ENCODE measurements around the gene BEAN1. TPM values are rescaled to one million over a fixed set of nuclear protein-coding genes. Genes with fewer than 3 reads are reported as not detected.
"Not testable (repeated sequence)": the region's sequence is repeated elsewhere in the genome, so short reads cannot be mapped to it uniquely, and the experiment has no call there.

Gene BEAN1
- total and polyA plus RNA-seq, 7 donors: 0.01 to 0.08 TPM; not detected in 5

DNA sequence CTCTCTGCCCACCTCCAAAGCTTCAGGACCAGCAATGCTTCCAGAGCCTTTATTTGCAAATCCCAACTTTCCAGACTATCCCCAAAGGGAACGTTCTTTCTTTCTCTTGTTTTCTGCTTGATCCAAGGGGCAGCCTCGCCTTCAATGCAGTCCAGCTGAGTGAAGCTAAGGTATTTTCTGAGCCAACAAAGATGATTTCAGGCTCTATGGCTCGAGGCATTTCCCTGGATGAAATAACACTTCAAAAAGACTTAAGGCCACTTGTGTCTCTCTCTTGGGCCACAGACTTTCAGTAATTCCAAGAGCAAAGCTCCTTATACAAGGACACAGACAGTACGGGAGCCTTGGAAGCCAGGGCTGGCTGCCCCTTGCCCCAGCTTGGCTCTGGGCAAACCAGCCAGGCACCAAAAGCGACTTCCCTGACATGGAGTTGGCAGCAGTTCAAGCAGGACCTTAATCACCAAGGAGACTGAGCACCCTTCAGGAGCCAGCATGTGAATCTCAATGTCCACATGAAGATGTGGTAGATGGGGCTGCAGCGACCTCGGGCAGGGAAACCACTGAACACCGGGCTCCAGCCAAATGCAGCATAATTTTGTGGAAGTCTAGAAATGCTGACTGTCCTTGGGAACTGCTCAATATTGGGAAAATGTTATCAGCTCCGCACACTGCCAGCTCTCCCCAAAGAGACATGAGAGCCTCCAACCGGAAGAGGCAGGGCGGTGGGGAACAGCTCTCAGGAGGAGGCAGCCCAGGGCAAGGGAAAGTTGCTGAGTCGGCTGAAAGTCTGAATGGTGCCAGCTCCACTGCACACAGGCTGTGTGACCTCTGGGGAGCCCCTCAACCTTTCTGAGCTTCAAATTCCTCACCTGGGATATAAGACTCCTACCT is 83.9 kb downstream of the BEAN1 start:
- peak in 1 of 4 donors; percentile 34 for ATAC-seq
- Histone ChIP-seq H3K4me3 (no peak overlapping the region), H3K9me3 (no peaks in the 10 kb centered on the region), H3K4me1 (peaks cover 27% of the 10 kb centered on the region), H3K36me3 (ENCODE audit: insufficient read depth in 1 of 2, low read depth in 1 of 2) (peaks cover 0 to 71% of the 10 kb centered on the region in 2 donors), H3K27ac (no peak overlapping the region), H3K27me3 (ENCODE audit: insufficient read depth in 3 of 3, low read length in 2 of 3) (no peaks in the 10 kb centered on the region)
- intact Hi-C loops (cut with DNase I): no loop called here
- TF ChIP-seq, protein P1, sequence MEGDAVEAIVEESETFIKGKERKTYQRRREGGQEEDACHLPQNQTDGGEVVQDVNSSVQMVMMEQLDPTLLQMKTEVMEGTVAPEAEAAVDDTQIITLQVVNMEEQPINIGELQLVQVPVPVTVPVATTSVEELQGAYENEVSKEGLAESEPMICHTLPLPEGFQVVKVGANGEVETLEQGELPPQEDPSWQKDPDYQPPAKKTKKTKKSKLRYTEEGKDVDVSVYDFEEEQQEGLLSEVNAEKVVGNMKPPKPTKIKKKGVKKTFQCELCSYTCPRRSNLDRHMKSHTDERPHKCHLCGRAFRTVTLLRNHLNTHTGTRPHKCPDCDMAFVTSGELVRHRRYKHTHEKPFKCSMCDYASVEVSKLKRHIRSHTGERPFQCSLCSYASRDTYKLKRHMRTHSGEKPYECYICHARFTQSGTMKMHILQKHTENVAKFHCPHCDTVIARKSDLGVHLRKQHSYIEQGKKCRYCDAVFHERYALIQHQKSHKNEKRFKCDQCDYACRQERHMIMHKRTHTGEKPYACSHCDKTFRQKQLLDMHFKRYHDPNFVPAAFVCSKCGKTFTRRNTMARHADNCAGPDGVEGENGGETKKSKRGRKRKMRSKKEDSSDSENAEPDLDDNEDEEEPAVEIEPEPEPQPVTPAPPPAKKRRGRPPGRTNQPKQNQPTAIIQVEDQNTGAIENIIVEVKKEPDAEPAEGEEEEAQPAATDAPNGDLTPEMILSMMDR (IDR thresholded peaks at IDR 0.05): no peak
- DNase-seq: no peak
- 61 to 68% (median 63%) methylated on average over 12 of the region's 12 CpGs for WGBS, 3 donors

DNA sequence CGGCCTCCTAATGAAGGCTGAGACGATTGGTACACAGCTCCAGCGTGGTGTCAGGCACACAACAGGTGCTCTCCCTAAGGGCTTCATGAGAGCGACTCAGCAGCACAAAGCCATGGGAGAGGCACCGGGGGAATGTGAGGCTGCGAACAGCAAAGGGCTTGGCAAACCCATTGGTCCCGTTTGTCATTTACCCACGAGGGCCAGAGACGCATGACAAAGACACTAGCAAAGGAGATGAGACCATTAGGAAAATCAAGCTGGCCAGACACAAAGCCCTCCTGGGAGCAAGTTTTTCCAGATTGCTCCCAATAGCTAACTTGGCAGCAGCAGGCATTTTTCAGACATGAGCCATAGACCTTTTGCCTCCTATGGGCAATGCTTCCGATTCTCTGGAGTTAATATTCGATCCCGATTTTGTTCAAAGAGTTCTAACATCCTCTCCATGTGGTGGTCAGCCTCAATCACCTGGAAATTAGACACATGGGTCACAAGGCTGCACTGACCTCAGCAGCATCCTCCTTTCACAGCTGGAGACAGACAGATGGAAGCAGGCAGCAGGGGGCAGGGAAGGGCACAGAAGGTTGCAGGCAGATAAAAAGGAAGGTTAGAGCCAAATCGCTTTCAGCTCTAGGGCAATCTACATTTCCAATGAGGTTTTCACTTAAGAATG is 84.6 kb downstream of the BEAN1 start:
- H3K4me1 ChIP-seq: peaks cover 34% of the 10 kb centered on the region
- intact Hi-C loops (cut with DNase I): no loop called here
- H3K36me3 ChIP-seq (ENCODE audit: insufficient read depth in 1 of 2, low read depth in 1 of 2): peaks cover 0 to 71% of the 10 kb centered on the region in 2 donors
- H3K9me3 ChIP-seq: no peaks in the 10 kb centered on the region
- no peak for DNase-seq
- H3K4me3 ChIP-seq: no peak overlapping the region
- ATAC-seq: peak in 1 of 4 donors; percentile 16
- no peaks in the 10 kb centered on the region for H3K27me3 ChIP-seq (ENCODE audit: insufficient read depth in 3 of 3, low read length in 2 of 3)
- H3K27ac ChIP-seq: peak overlapping the region; percentile 7
- TF ChIP-seq, protein P1 (IDR thresholded peaks at IDR 0.05): no peak
- WGBS, 3 donors: 54 to 63% (median 58%) methylated on average over 13 of the region's 13 CpGs

DNA sequence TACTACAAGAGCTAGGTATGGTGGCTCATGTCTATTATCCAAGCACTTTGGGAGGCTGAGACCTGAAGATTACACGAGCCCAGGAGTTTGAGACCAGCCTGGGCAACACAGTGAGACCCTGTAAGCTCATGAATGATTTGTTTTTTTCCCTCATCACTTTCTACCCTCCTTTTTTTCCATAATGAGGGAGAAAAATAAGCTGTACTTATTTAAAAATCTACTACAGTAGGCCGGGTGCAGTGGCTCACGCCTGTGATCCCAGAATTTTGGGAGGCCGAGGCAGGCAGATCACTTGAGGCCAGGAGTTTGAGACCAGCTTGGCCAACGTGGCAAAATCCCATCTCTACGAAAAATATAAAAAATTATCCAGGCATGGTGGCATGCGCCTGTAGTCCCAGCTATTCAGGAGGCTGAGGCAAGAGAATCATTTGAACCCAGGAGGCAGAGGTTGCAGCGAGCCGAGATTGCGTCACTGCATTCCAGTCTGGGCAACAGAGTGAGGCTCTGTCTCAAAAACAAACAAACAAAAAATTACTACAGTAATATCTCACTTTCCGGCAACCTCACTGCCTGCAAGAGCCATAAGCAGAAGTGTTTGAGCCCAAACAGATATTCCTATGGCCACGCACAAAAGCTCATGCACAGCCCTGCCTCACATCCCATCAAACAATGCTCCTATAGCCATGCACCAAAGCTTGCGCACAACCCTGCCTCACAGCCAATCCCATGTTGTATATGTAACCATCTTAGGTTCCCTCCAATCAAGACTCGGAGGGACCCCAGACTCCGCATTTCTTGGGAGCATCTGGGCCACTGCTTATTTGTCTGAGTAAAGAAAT is 85.4 kb downstream of the BEAN1 start:
- no peaks in the 10 kb centered on the region for H3K27me3 ChIP-seq (ENCODE audit: insufficient read depth in 3 of 3, low read length in 2 of 3)
- no peaks in the 10 kb centered on the region for H3K9me3 ChIP-seq
- no peak for ATAC-seq
- peaks cover 39% of the 10 kb centered on the region for H3K4me1 ChIP-seq
- WGBS, 3 donors: 80 to 92% (median 87%) methylated on average over 15 of the region's 15 CpGs
- H3K4me3 ChIP-seq: no peak overlapping the region
- peaks cover 0 to 63% of the 10 kb centered on the region in 2 donors for H3K36me3 ChIP-seq (ENCODE audit: insufficient read depth in 1 of 2, low read depth in 1 of 2)
- TF ChIP-seq, protein P1 (IDR thresholded peaks at IDR 0.05): no peak
- no peak for DNase-seq
- peak overlapping the region; percentile 7 for H3K27ac ChIP-seq
- intact Hi-C loops (cut with DNase I): no loop called here

DNA sequence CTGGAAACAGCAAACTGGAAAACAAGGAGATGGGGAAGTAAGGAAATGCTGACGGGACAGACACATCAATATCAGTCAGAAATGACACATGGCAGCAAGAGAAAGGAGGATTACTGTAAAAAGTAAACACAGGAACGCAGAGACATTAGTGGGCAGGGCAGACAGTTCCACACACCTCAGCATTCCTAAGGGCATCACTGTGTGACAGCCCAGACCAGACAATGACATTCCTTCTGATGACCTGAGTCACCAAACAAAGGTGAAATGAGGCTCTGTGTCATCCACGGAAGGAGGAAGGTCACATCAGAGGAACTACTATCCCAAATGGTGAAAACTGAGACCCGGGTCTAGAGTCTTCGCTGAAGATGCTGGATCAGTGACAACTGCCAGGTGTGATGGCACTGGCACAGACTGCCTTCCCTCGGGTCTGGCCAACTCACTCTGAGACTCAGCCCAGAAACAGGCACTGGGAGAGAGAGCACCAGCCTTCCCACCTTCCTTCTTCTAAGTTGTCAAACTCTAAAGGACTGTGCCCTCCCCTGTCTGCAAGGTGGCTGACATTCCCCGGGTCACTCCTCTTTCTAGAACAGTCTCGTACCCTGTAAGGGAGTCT is 86.1 kb downstream of the BEAN1 start:
- peaks cover 47% of the 10 kb centered on the region for H3K4me1 ChIP-seq
- TF ChIP-seq, protein P1 (IDR thresholded peaks at IDR 0.05): no peak
- intact Hi-C loops (cut with DNase I): no loop called here
- H3K9me3 ChIP-seq: no peaks in the 10 kb centered on the region
- H3K36me3 ChIP-seq (ENCODE audit: insufficient read depth in 1 of 2, low read depth in 1 of 2): peaks cover 0 to 57% of the 10 kb centered on the region in 2 donors
- H3K27me3 ChIP-seq (ENCODE audit: insufficient read depth in 3 of 3, low read length in 2 of 3): no peaks in the 10 kb centered on the region
- H3K4me3 ChIP-seq: no peak overlapping the region
- WGBS, 3 donors: 58 to 62% (median 59%) methylated on average over 8 of the region's 8 CpGs
- DNase-seq (no peak), ATAC-seq (no peak)
- peak overlapping the region; percentile 53 for H3K27ac ChIP-seq

DNA sequence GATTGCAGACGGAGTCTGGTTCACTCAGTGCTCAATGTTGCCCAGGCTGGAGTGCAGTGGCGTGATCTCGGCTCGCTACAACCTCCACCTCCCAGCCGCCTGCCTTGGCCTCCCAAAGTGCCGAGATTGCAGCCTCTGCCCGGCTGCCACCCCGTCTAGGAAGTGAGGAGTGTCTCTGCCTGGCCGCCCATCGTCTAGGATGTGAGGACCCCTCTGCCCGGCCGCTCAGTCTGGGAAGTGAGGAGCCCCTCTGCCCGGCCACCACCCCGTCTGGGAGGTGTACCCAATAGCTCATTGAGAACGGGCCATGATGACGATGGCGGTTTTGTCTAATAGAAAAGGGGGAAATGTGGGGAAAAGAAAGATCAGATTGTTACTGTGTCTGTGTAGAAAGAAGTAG is 87.3 kb downstream of the BEAN1 start:
- intact Hi-C loops (cut with DNase I); H3K9me3 ChIP-seq; ATAC-seq; H3K27me3 ChIP-seq (ENCODE audit: insufficient read depth in 3 of 3, low read length in 2 of 3); H3K27ac ChIP-seq; DNase-seq; H3K4me3 ChIP-seq: not testable (repeated sequence)
- peaks cover 0 to 45% of the 10 kb centered on the region in 2 donors for H3K36me3 ChIP-seq (ENCODE audit: insufficient read depth in 1 of 2, low read depth in 1 of 2)
- WGBS, 3 donors: 97 to 98% (median 97%) methylated on average over 10 to 11 of the region's 17 CpGs
- H3K4me1 ChIP-seq: peaks cover 48% of the 10 kb centered on the region

DNA sequence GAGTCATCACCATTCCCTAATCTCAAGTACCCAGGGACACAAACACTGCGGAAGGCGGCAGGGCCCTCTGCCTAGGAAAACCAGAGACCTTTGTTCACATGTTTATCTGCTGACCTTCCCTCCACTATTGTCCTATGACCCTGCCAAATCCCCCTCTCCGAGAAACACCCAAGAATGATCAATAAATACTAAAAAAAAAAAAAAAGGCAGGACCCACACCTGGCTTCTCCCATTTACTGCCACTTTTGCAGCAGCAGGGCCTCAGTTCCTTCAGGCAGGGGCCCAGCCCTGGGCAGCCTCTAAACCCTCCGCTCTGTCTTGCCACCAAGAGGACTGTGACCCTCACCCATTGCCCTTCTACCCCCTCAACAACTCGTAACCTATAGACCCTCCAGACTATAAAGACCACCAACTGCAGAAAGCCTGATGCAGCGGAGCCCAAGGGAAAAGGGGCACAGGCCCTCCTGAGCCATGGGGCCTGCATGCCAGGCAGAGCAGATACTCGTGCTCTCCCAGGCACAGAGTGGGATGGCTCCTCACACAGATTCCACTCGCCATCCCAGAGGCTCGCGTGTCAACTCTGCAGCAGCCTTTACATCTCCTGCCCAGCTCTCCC is 88.0 kb downstream of the BEAN1 start:
- peak overlapping the region; percentile 99 for H3K27ac ChIP-seq
- DNase-seq; ATAC-seq; H3K4me3 ChIP-seq; H3K9me3 ChIP-seq; H3K27me3 ChIP-seq (ENCODE audit: insufficient read depth in 3 of 3, low read length in 2 of 3): not testable (repeated sequence)
- intact Hi-C loops (cut with DNase I): loop anchor here in 1 of 2 donors (5.0 kb wide), 1 partner anchor 37 kb away; the partner anchor contains the start of genes CKLF and TK2
- H3K36me3 ChIP-seq (ENCODE audit: insufficient read depth in 1 of 2, low read depth in 1 of 2): peaks cover 0 to 43% of the 10 kb centered on the region in 2 donors
- WGBS, 3 donors: 89 to 96% (median 94%) methylated on average over 9 to 10 of the region's 10 CpGs
- H3K4me1 ChIP-seq: peaks cover 53% of the 10 kb centered on the region
